K562 (cell line): Measurements from ENCODE around the gene HAAO. TPM values are rescaled to one million over a fixed set of nuclear protein-coding genes. Genes with fewer than 3 reads are reported as not detected.
"Not testable (repeated sequence)": the region's sequence is repeated elsewhere in the genome, so short reads cannot be mapped to it uniquely, and the experiment has no call there.

Experiments
- ATAC-seq: fragments of 200-7000 bp; cut with Tn5 transposase; 3 replicates; pipeline ENCODE4 v1.9.1; 2020; ENCODE audit warnings: moderate library complexity
- BruUV-seq: library from RNA; stranded (reverse); fragments of 400-500 nt; replicated peaks from 2 replicates; lab custom pipeline; 2021; lab: Mats Ljungman, UMichigan
- CTCF ChIA-PET: fragments of 300-600 bp; formaldehyde crosslinking; extraction: SDS; loops from one replicate; lab custom pipeline; 2021; ENCODE audit warnings: low intra/inter-chr PET ratio; lab: Yijun Ruan, JAX
- POLR2A ChIA-PET: fragments of 300-600, 350-650 bp; sonication (Branson Sonifier 250); formaldehyde crosslinking; extraction: SDS; loops from one replicate; lab custom pipeline; 2021; ENCODE audit warnings: antibody characterized with exemption, inconsistent platforms; lab: Yijun Ruan, JAX
- DNase-seq, 4 experiments: peaks; one replicate each; pipeline versions ENCODE4 v3.0.0 to v3.0.0-alpha.2; 2011 to 2018; ENCODE audit warnings: low spot score in 3 of 4, mixed read lengths in 3 of 4; ENCODE audit errors: extremely low read depth in 1 of 4
- FAIRE-seq: peaks from 2 replicates; lab custom pipeline; 2011; peaks lifted over from hg19 to GRCh38; lab: Jason Lieb, UNC
- H2AFZ ChIP-seq: 2 replicates; pipeline ENCODE4 v1.6.0; 2011; ENCODE audit warnings: low read depth, low read length, control low read depth, inconsistent platforms
- H3K27ac ChIP-seq: fragments of 200-600 bp; 3 replicates; pipeline ENCODE4 v1.8.0; 2011; ENCODE audit warnings: low read depth, mild to moderate bottlenecking, control low read depth, inconsistent platforms, low read length, moderate library complexity, mixed read lengths; ENCODE audit errors: extremely low read depth
- H3K27me3 ChIP-seq, 2 experiments: fragments of 300-600 bp in 1 of 2; 2 replicates in 1 of 2; 3 replicates in 1 of 2; pipeline versions ENCODE4 v1.6.0 to v1.8.0; 2011; ENCODE audit warnings: inconsistent platforms in 2 of 2, low read length in 2 of 2, mild to moderate bottlenecking in 1 of 2, mixed read lengths in 1 of 2, moderate library complexity in 1 of 2; ENCODE audit not compliant: control insufficient read depth in 2 of 2, insufficient read depth in 2 of 2
- H3K36me3 ChIP-seq: fragments of 300-600 bp; 3 replicates; pipeline ENCODE4 v1.8.0; 2011; ENCODE audit warnings: mild to moderate bottlenecking, low read length, inconsistent platforms; ENCODE audit not compliant: control insufficient read depth, insufficient read depth
- H3K4me1 ChIP-seq, 2 experiments: fragments of 200-600 bp in 1 of 2; replicated peaks in 1 of 2; 2 replicates in 1 of 2; 3 replicates in 1 of 2; pipeline versions ENCODE4 v1.5.1 to v1.8.0; 2011; ENCODE audit warnings: inconsistent platforms in 2 of 2, low read length in 2 of 2, mild to moderate bottlenecking in 1 of 2, mixed read lengths in 1 of 2, moderate library complexity in 1 of 2; ENCODE audit not compliant: control insufficient read depth in 2 of 2, insufficient read depth in 2 of 2
- H3K4me2 ChIP-seq: 2 replicates; pipeline ENCODE4 v1.6.1; 2011; ENCODE audit warnings: low read length, control low read depth, inconsistent platforms, mixed read lengths; ENCODE audit not compliant: insufficient read depth
- H3K4me3 ChIP-seq: fragments of 200-600 bp; sonication (generic), shearing (Covaris generic); 2 replicates; pipeline ENCODE4 v1.5.1; 2016; ENCODE audit warnings: control low read depth, inconsistent platforms
- H3K79me2 ChIP-seq: fragments of 200-600 bp; 3 replicates; pipeline ENCODE4 v1.8.0; 2011; ENCODE audit warnings: low read length, inconsistent platforms; ENCODE audit not compliant: control insufficient read depth, insufficient read depth
- H3K9ac ChIP-seq, 2 experiments: 2 replicates each; pipeline versions ENCODE4 v1.6.0 to v1.6.1; 2011; ENCODE audit warnings: low read depth in 2 of 2, low read length in 2 of 2, control low read depth in 1 of 2, inconsistent platforms in 1 of 2, mild to moderate bottlenecking in 1 of 2, mixed read lengths in 1 of 2; ENCODE audit not compliant: insufficient read depth in 1 of 2
- H3K9me1 ChIP-seq: one replicate; pipeline ENCODE4 v1.6.0; 2011; ENCODE audit warnings: inconsistent platforms, mild to moderate bottlenecking, low read length, moderate library complexity; ENCODE audit not compliant: control insufficient read depth, insufficient read depth
- H3K9me3 ChIP-seq: replicated peaks from 2 replicates; pipeline ENCODE4 v1.5.1; 2011; ENCODE audit warnings: low read depth, low read length, inconsistent platforms; ENCODE audit not compliant: control insufficient read depth, insufficient read depth
- H4K20me1 ChIP-seq: replicated peaks from 2 replicates; pipeline ENCODE4 v1.6.1; 2011; ENCODE audit warnings: low read length, inconsistent platforms, mixed read lengths; ENCODE audit not compliant: control insufficient read depth, insufficient read depth
- EHMT2 ChIP-seq: fragments of 450-650 bp; IDR thresholded peaks from 2 replicates; pipeline ENCODE4 v1.6.1; 2018; ENCODE audit warnings: antibody characterized with exemption
- NR2F6 ChIP-seq: fragments of 450-650 bp; formaldehyde crosslinking; IDR thresholded peaks from 2 replicates; pipeline ENCODE4 v1.4.0; 2020; ENCODE audit warnings: mild to moderate bottlenecking
- PRDM10 ChIP-seq: fragments of 450-650 bp; IDR thresholded peaks from 2 replicates; pipeline ENCODE4 v1.6.1; 2018; ENCODE audit not compliant: partially characterized antibody
- RFX5 ChIP-seq: IDR thresholded peaks from 2 replicates; pipeline ENCODE4 v1.6.1; 2011; ENCODE audit warnings: low read depth, mild to moderate bottlenecking, improper control_type of control experiment, low read length
- SAFB ChIP-seq: fragments of 200-400 bp; formaldehyde crosslinking; IDR thresholded peaks from 2 replicates; pipeline ENCODE4 v1.6.1; 2017; ENCODE audit warnings: low read depth, low read length, borderline replicate concordance
- SAFB2 ChIP-seq: fragments of 200-400 bp; formaldehyde crosslinking; IDR thresholded peaks from 2 replicates; pipeline ENCODE4 v1.6.1; 2018; ENCODE audit warnings: borderline replicate concordance, low read length, low read depth, moderate library complexity; ENCODE audit not compliant: severe bottlenecking
- TAF7 ChIP-seq: fragments of 450-650 bp; IDR thresholded peaks from 2 replicates; pipeline ENCODE4 v1.6.1; 2016; ENCODE audit warnings: missing genetic modification characterization, missing compliant biosample characterization
- USF1 ChIP-seq: sonication (generic); formaldehyde crosslinking; IDR thresholded peaks from 2 replicates; pipeline ENCODE4 v1.9.0; 2022; ENCODE audit warnings: mild to moderate bottlenecking, missing genetic modification reagents
- ZBTB7A ChIP-seq: IDR thresholded peaks from 2 replicates; pipeline ENCODE4 v1.6.1; 2011; ENCODE audit warnings: low read depth, mild to moderate bottlenecking, low read length, moderate library complexity, borderline replicate concordance; ENCODE audit not compliant: control insufficient read depth
- WGBS: fragments of 100-300 bp; shearing (Covaris generic); methylation state at CpG from one replicate; pipeline ENCODE4 v1.1.6; 2016; ENCODE audit warnings: low coverage, mixed read lengths; ENCODE audit not compliant: insufficient coverage; ENCODE audit errors: missing lambda C conversion rate; 5-methylcytosine and 5-hydroxymethylcytosine counted together
- in situ Hi-C: fragments of 300-500 bp; cut with MboI; formaldehyde crosslinking; loops from 4 replicates; pipeline ENCODE4 v1.15.0; 2018; ENCODE audit warnings: inconsistent platforms, mixed read lengths
- intact Hi-C: fragments of 100-400 bp; cut with micrococcal nuclease; formaldehyde crosslinking; loops from 2 replicates; pipeline ENCODE4 v1.14.2; 2022
- polyA plus RNA-seq, 8 experiments: library from polyadenylated mRNA; depleted of rRNA in 4 of 8; stranded (reverse) in 5 of 8; unstranded in 3 of 8; fragments of >200 nt; fragmentation: Nextera tagmentation in 2 of 8; fragmentation: Illumina TruSeq in 1 of 8; extraction: Ambion mirVana in 2 of 8; extraction: Trizol in 1 of 8; gene quantifications; 2 replicates each; pipeline versions ENCODE4 v1.2.1 to v1.2.3, GENCODE V29; 2011 to 2014; ENCODE audit warnings: inconsistent platforms in 1 of 8, missing spikeins in 1 of 8
- total RNA-seq, 7 experiments: library from RNA; depleted of rRNA in 6 of 7; stranded (reverse); fragments of >200 nt in 6 of 7; fragmentation: Illumina TruSeq in 2 of 7; extraction: Trizol in 2 of 7; gene quantifications; 2 replicates each; pipeline versions ENCODE4 v1.2.1 to v1.2.3, GENCODE V29; 2011 to 2021; ENCODE audit warnings: low replicate concordance in 1 of 7

The HAAO gene
- total and polyA plus RNA-seq, 9 of the 15 experiments (the other 6 are each of a cell fraction or from before 2014, with no cell fraction given) = not detected

GRCh38 chr2:42731316-42731715 is 61.1 kb downstream of the HAAO start:
- not testable (repeated sequence) for ATAC-seq

GRCh38 chr2:42726680-42727079 is 65.7 kb downstream of the HAAO start:
- CTCF ChIA-PET = no interaction called here
- no peaks in the 10 kb centered on the region for H3K79me2 ChIP-seq
- TF ChIP-seq SAFB2 (no peak), RFX5 (no peak), ZBTB7A (no peak), PRDM10 (no peak), NR2F6 (no peak), SAFB (no peak), USF1 (CRISPR knock-in tag) (no peak), EHMT2 (no peak), TAF7 (tag) (no peak)

More at GRCh38 chr2:42731316-42731715, 61.1 kb downstream of the HAAO start:
- in situ Hi-C loops, H2AFZ ChIP-seq, H3K79me2 ChIP-seq, CTCF ChIA-PET, H3K4me2 ChIP-seq, H3K27me3 ChIP-seq, DNase-seq, FAIRE-seq, H3K4me1 ChIP-seq, intact Hi-C loops, H3K4me3 ChIP-seq, H4K20me1 ChIP-seq, BruUV-seq, H3K9me1 ChIP-seq, H3K9ac ChIP-seq, H3K36me3 ChIP-seq, H3K9me3 ChIP-seq, H3K27ac ChIP-seq: not testable (repeated sequence)
- POLR2A ChIA-PET = interaction anchor here (0.6 kb wide), 1 partner anchor 38 kb away, joined by 3 read pairs; no protein-coding TSS in a partner anchor
- WGBS = 0% methylated on average over 4 of the region's 4 CpGs

More at GRCh38 chr2:42726680-42727079, 65.7 kb downstream of the HAAO start:
- H3K27ac ChIP-seq = no peak overlapping the region
- no peaks in the 10 kb centered on the region for H3K36me3 ChIP-seq
- H3K4me1 ChIP-seq = peaks cover 0 to 3% of the 10 kb centered on the region in 2 experiments; a peak in 1 of 5 replicates
- no peaks in the 10 kb centered on the region for H3K9me1 ChIP-seq
- in situ Hi-C loops = no loop called here
- intact Hi-C loops = no loop called here
- no peak for DNase-seq
- POLR2A ChIA-PET = no interaction called here
- H3K27me3 ChIP-seq = peaks cover 2 to 4% of the 10 kb centered on the region in 2 experiments; a peak in 2 of 5 replicates
- H3K9ac ChIP-seq = no peak overlapping the region
- no peak overlapping the region for H2AFZ ChIP-seq
- ATAC-seq = no peak
- no peak for FAIRE-seq
- no peak overlapping the region for H3K4me2 ChIP-seq
- H3K4me3 ChIP-seq = no peak overlapping the region
- no peaks in the 10 kb centered on the region; the same call in 1 of the 2 replicates for H3K9me3 ChIP-seq
- no TSS peak for BruUV-seq
- no peaks in the 10 kb centered on the region for H4K20me1 ChIP-seq
- WGBS = 4% methylated on average over 2 of the region's 2 CpGs
